Epithelial cell of proximal tubule (primary cell): Measurements from ENCODE around the gene GRIK3. TPM values are rescaled to one million over a fixed set of nuclear protein-coding genes. Genes with fewer than 3 reads are reported as not detected.

Experiments
- DNase-seq: peaks from one replicate; pipeline ENCODE4 v3.0.0-alpha.2; 2011; ENCODE audit warnings: low read depth
- H3K4me3 ChIP-seq: 2 replicates; pipeline ENCODE4 v1.5.1; 2011; ENCODE audit warnings: low read depth, mild to moderate bottlenecking, low read length
- total RNA-seq: library from RNA; depleted of rRNA; stranded (reverse); fragments of >200 nt; gene quantifications from 2 replicates; pipeline ENCODE4 v1.2.3, GENCODE V29; 2015
- TF ChIP-seq, protein P1 (sequence below): conservative IDR thresholded peaks from 2 replicates; pipeline ENCODE4 v1.5.1; 2012; ENCODE audit warnings: low read depth, mild to moderate bottlenecking, low read length

The GRIK3 gene
- total RNA-seq, 1 donor from 2014 or later, result not detected

DNA sequence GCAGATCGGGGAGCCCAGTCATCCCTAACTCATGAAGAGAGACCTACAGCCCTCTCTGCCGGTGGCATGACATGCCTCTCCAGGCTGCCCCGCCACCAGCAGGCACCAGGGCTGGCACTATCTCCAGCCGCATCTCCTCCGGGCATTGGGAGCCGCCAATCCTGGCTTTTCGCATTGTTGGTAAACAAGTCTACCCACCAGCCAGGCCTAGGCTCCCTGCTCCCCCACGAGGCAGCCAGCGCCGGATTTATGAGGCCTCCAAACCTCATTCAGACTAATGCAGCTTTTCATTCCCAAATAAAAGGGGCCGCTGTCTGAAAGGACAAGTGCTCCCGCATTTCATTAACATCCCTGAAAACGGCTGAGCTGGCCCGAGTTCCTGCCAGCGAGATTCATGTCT, 3.4 kb upstream of the GRIK3 start:
- no peak overlapping the region for H3K4me3 ChIP-seq
- no peak for DNase-seq
- TF ChIP-seq, protein P1, sequence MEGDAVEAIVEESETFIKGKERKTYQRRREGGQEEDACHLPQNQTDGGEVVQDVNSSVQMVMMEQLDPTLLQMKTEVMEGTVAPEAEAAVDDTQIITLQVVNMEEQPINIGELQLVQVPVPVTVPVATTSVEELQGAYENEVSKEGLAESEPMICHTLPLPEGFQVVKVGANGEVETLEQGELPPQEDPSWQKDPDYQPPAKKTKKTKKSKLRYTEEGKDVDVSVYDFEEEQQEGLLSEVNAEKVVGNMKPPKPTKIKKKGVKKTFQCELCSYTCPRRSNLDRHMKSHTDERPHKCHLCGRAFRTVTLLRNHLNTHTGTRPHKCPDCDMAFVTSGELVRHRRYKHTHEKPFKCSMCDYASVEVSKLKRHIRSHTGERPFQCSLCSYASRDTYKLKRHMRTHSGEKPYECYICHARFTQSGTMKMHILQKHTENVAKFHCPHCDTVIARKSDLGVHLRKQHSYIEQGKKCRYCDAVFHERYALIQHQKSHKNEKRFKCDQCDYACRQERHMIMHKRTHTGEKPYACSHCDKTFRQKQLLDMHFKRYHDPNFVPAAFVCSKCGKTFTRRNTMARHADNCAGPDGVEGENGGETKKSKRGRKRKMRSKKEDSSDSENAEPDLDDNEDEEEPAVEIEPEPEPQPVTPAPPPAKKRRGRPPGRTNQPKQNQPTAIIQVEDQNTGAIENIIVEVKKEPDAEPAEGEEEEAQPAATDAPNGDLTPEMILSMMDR, result no peak

DNA sequence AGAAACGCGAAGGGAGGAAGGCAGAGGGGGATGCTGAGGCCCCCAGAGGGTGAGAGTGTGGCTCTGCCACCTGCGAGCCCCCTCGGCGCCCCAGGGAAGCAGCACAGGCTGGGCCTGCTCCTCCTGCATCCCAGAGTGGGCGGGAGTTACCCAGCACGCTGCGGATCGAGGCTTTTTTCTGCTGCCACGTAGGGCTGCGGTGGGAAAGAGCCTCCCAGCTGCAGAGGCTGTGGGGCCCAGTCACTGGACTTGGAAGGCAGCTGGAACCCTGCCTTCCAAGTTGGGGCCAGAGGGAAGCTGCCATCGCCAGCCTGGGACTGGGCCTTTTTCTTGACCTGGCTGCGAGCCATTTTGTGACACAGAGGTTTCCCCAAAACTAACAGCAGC, 2.3 kb upstream of the GRIK3 start:
- DNase-seq, result no peak
- H3K4me3 ChIP-seq, result no peak overlapping the region

DNA sequence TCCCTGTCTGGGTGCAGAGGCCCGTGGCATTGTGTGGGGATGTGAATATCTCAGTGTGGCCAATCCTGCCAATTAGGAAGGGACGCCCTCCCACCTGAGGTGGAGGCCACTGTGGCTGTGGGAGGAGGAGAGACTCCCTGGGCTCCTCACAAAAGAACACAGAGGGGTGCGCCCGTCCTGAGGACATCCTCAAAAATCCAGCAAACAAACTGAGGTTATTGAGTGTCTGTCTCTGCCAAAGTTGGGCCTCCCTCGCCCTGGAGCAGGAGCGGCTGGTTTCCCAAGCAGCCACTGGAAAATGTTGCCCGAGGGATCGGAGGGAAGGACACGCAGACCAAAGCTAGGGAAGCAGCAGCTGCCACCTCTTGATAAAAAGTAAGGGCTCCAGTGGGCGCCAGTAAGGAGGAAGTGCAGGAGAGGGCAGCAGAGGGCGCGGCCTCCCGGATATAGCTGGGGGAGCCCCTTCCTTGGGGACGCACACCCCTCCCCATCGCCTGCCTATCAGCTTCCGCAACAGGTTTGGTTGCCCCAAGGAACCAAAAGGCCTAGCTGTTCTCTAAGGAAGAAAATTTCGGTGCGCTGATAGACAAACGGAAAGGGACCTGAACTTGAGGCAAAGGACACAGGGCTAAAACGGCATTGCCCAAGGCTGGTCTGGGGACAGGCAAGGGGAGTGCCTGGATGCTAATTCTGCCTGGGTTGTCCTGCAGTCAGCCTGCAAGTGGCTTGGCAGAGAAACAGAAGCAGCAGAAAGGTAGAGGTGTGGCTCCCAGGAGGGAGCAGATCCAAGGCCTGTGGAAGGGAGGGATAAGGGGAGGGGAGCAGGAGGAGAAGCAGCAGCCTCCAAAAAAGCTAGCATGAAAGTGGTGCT, 1.7 kb upstream of the GRIK3 start:
- no peak for DNase-seq

More for the DNA sequence above, 2.3 kb upstream of the GRIK3 start:
- TF ChIP-seq, protein P1, result no peak

DNA sequence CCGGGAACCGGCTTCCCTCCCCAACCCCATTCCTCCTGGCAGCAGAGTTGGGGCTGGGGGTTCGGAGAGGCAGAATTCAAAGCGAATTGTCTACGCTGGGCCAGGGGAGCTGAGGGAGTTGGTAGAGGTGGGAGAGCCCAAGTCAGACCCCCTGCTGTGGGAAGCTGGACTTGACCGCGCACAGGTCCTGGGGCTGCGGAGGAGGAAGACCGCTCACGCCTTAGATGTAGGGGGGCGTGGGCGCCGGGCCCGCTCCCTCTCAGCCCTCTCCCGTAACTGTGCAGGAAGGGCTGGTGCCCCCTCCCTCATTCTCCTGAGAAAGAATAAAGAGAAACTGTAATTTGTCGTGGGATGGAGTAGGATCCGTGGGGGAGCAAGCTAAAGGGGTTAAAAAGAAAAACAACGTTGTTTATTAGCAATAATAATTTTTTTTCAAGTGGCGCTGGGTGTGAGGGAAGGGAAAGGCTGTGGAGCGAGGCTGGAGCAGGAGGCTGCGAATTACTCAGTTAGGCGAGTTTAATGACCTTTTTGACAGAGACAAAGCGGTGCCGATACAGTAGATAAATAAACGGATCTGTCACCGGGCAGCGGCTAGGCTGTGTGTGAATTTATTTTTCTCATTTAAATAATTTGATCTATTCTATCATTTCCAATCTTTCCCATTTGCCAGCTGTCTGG, 838 bp upstream of the GRIK3 start:
- DNase-seq, result no peak
- no peak overlapping the region for H3K4me3 ChIP-seq
- TF ChIP-seq, protein P1, result no peak

More for the DNA sequence above, 1.7 kb upstream of the GRIK3 start:
- TF ChIP-seq, protein P1, result no peak
- H3K4me3 ChIP-seq, result no peak overlapping the region

DNA sequence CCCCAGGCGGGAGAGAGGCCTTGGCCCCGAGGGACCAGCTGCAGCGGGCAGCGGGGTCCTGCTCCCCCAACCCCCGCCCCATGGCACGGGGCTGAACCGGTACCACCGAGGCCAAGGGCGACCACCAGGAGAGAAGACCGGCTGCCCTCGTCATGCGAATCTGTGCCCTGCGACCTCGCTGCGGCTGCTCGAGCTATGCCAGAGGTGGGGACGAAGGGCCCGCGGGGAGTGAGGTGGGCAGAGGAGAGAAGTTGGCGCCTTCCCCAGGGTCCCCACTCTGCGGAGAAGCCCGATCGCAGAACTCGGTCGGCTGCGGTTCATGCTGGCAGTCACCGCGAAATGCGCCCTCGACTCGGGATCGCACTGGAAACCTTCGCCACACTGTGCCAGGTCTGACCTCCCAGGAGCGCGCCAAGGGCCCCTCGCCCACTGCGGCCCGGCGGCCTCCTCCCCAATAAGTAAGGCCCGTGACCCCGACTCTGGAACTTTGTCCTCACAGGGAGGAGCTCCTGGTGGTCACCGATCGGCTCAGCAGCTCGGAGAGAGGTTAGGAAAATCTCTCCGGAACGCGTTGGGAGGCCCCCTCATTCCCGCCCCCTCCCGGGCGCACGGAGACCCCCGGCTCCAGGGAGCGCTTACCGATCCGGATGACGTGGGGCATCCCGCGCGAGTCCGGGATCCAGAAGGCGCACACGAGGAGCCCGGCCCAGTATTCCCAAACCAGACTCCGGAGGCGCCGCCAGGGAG, 787 bp downstream of the GRIK3 start:
- H3K4me3 ChIP-seq, result no peak overlapping the region
- DNase-seq, result no peak
- TF ChIP-seq, protein P1, result no peak

DNA sequence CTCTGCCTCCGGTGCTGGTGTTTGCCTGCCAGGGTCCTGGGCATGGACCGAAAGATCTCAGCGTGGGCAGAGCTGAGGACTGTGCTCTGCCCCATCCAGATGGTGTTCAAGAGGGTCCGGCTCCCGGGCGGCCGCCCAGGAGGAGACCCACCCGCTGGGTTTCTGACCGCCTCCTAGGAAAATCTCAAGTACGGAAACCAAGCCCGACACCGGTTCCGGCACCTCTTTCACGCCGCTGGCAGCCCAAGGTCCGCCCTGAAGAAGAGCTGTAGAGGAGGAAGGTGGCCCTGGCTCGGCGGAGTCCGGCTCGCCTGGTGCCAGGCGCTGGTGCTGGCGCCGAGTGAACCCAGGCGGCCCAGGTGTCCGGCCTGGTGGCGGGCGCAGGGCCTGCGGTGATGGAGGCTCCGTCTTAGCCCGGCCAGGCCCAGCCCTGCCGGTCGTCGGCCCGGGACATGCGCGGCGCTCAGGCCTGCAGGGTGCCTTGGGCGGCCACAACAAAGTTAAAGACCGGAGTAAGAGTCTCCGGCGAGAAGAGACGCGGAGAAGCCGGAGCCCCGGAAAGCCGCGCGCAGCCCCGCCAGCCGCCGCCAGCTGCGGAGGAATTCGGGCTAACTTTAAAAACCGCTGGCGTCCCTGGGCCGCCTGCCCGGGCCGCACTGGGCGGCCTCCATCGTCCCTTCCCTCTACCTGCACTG, 1.5 kb downstream of the GRIK3 start:
- H3K4me3 ChIP-seq, result no peak overlapping the region
- DNase-seq, result no peak

More for the DNA sequence above, 1.5 kb downstream of the GRIK3 start:
- TF ChIP-seq, protein P1, result no peak
